Measurements from ENCODE around the gene MUS81. TPM values are rescaled to one million over a fixed set of nuclear protein-coding genes. Genes with fewer than 3 reads are reported as not detected.

MUS81 gene
- total and polyA plus RNA-seq, 2 of the 13 experiments (the other 11 are each of a cell fraction or from before 2014, with no cell fraction given), result 25.6 to 30.2 TPM

GRCh38 chr11:65890324-65891218 lies 30.3 kb downstream of the MUS81 start, which contains the start of gene CCDC85B (continued):
- TF ChIP-seq PBX3 (CRISPR knock-in tag; IDR thresholded peaks at IDR 0.05; ENCODE audit: borderline replicate concordance), result 0 out of 2 replicates have a peak, but pooled peaks have one; percentile 23
- TF ChIP-seq ZHX2 (IDR thresholded peaks at IDR 0.05; ENCODE audit: low read depth), result no peak; the same call in 1 of the 2 replicates
- TF ChIP-seq ZHX2 (CRISPR knock-in tag; IDR thresholded peaks at IDR 0.05; ENCODE audit: borderline replicate concordance), result peak; percentile 94
- peak; percentile 54; the same call in 1 of the 2 replicates for TF ChIP-seq ZNF83 (CRISPR knock-in tag; IDR thresholded peaks at IDR 0.05; ENCODE audit: borderline replicate concordance)
- peak; percentile 57 for TF ChIP-seq SP2 (CRISPR knock-in tag; IDR thresholded peaks at IDR 0.05)
- no peak for TF ChIP-seq GPBP1L1 (CRISPR knock-in tag; IDR thresholded peaks at IDR 0.05)
- TF ChIP-seq CSRNP1 (CRISPR knock-in tag; IDR thresholded peaks at IDR 0.05), result peak; percentile 85
- TF ChIP-seq ZNF276 (CRISPR knock-in tag; IDR thresholded peaks at IDR 0.05; ENCODE audit: low read depth), result 0 out of 2 replicates have a peak, but pooled peaks have one; percentile 68
- no peak for TF ChIP-seq DNMT3B (CRISPR knock-in tag; conservative IDR thresholded peaks at IDR 0.05)
- peak; percentile 86; the same call in 1 of the 2 replicates for TF ChIP-seq TOPORS (CRISPR knock-in tag; IDR thresholded peaks at IDR 0.05)
- TF ChIP-seq ZFP82 (CRISPR knock-in tag; IDR thresholded peaks at IDR 0.05; ENCODE audit: borderline replicate concordance), result 0 out of 2 replicates have a peak, but pooled peaks have one; percentile 58
- peak; percentile 87 for TF ChIP-seq ZNF777 (CRISPR knock-in tag; IDR thresholded peaks at IDR 0.05)
- TF ChIP-seq PHF20 (CRISPR knock-in tag; IDR thresholded peaks at IDR 0.05), result peak; percentile 68; the same call in 1 of the 2 replicates
- peak; percentile 98 for TF ChIP-seq SP4 (CRISPR knock-in tag; IDR thresholded peaks at IDR 0.05)
- TF ChIP-seq GFI1 (CRISPR knock-in tag; IDR thresholded peaks at IDR 0.05; ENCODE audit: borderline replicate concordance), result no peak
- peak; percentile 87 for TF ChIP-seq SAP130 (CRISPR knock-in tag; IDR thresholded peaks at IDR 0.05; ENCODE audit: low read depth)

Data from HepG2 (cell line).